Type B pancreatic cell (in vitro differentiated cells): ENCODE results near the gene PTPRB. TPM values are rescaled to one million over a fixed set of nuclear protein-coding genes. Genes with fewer than 3 reads are reported as not detected.

Source experiments
- DNase-seq: peaks from one replicate; pipeline ENCODE4 v3.0.0; 2021; ENCODE audit warnings: mixed read lengths; ENCODE audit not compliant: unreplicated experiment; ENCODE audit errors: extremely low spot score
- H3K27ac Mint-ChIP-seq: 2 replicates; pipeline ENCODE4 v1.8.0; 2021; ENCODE audit warnings: mild to moderate bottlenecking, mixed read lengths
- H3K27me3 Mint-ChIP-seq: 2 replicates; pipeline ENCODE4 v1.8.0; 2021; ENCODE audit warnings: mixed read lengths
- H3K36me3 Mint-ChIP-seq: 2 replicates; pipeline ENCODE4 v1.8.0; 2021; ENCODE audit warnings: mixed read lengths
- H3K4me1 Mint-ChIP-seq: one replicate; pipeline ENCODE4 v1.8.0; 2021; ENCODE audit warnings: mixed read lengths; ENCODE audit not compliant: unreplicated experiment
- H3K4me3 Mint-ChIP-seq: 2 replicates; pipeline ENCODE4 v1.8.0; 2021; ENCODE audit warnings: mild to moderate bottlenecking, mixed read lengths
- H3K9me3 Mint-ChIP-seq: 2 replicates; pipeline ENCODE4 v1.8.0; 2021; ENCODE audit warnings: mixed read lengths
- CTCF ChIP-seq: fragments of 200-600 bp; sonication (generic); conservative IDR thresholded peaks from 2 replicates; pipeline ENCODE4 v1.5.0; 2021; ENCODE audit warnings: antibody characterized with exemption, mild to moderate bottlenecking
- total RNA-seq: library from RNA; stranded (reverse); gene quantifications from 2 replicates; pipeline ENCODE4 v1.2.1, GENCODE V29; 2021; ENCODE audit warnings: low replicate concordance

Gene PTPRB
- total RNA-seq, 1 donor from 2014 or later, result 4.2 TPM

DNA sequence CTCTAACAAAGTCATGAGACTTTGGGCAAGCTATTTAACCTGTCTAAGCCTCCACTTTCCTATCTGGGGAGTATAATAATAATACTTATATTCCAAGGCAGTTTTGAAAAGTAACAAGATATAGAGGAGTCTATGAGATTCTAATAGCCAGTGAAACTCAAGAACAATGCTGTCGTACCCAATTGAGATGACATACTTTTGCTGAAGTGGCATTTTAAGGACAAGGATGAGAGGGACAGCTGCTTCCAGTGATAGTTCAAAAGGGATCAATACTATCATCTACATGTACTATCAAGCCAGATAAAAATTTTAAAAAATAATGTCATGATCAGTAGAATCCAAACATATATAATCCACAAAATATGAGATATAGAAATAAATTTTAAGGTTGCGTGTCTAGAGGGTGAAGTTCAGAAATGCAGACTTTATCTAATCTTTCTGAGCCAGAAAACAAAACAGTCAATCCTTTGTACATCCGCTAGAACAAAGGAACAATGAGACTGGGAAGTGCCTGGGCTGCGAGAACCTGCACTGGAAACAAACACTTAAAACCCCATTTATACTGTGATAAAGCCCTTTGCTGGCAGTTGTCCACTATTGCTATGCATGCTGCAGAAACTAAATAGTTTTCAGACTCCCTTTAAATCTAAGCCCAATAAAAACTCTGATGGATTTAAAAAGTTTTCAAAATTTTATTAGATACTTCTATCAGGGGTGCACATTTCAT, 38.6 kb downstream of the PTPRB start:
- TF ChIP-seq CTCF, result no peak
- Mint-ChIP-seq H3K27ac (no peak overlapping the region), H3K27me3 (peaks cover 9% of the 10 kb centered on the region), H3K4me3 (no peak overlapping the region), H3K4me1 (no peaks in the 10 kb centered on the region), H3K36me3 (no peaks in the 10 kb centered on the region), H3K9me3 (no peaks in the 10 kb centered on the region)
- DNase-seq, result no peak

DNA sequence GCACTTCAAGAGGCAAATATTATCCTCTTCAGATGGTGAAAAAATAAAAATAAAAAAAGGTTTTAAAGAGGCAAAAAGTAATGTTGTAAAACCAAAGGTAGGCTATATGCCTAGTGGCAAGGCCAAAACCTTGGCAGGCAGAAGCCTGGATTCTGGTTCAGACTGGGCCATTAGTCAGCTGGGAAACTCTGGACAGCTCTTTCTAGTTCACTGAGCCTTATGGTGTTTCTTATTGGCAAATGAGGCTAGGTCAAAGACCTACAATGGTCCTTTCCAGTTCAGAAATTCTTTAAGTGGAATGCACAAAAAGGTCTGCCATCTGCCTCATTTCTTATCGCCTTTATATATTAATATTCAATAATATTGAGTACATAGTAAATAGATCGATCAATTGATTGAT, 44.6 kb downstream of the PTPRB start:
- Mint-ChIP-seq H3K9me3 (no peaks in the 10 kb centered on the region), H3K27me3 (peaks cover 9% of the 10 kb centered on the region), H3K27ac (no peak overlapping the region), H3K4me1 (no peaks in the 10 kb centered on the region), H3K4me3 (no peak overlapping the region), H3K36me3 (no peaks in the 10 kb centered on the region)
- TF ChIP-seq CTCF, result no peak
- no peak for DNase-seq

GRCh38 chr12:70590549-70591226, 46.5 kb downstream of the PTPRB start:
- Mint-ChIP-seq H3K4me1 (no peaks in the 10 kb centered on the region), H3K27me3 (peaks cover 9% of the 10 kb centered on the region), H3K27ac (no peak overlapping the region), H3K36me3 (no peaks in the 10 kb centered on the region), H3K4me3 (no peak overlapping the region), H3K9me3 (no peaks in the 10 kb centered on the region)
- TF ChIP-seq CTCF, result no peak
- DNase-seq, result no peak

DNA sequence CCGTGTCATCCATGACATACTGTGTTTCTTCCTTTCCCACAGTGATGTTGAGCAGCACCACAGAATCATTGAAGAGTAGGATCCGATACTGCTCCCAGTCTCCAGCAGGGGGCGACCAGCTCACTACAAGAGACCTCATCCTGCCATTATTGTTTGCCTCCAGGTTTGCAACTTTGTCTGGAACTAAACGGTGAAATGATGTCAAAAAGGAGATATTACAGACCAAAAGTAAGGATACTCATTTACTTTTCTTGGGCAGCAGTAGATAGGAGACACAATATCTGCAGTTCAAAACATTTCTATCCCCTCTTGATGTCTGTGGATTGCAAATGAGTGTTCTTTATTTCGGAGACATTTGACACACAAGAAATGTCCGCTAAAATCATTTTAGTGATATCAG, 47.2 kb downstream of the PTPRB start:
- peak; percentile 88 for TF ChIP-seq CTCF
- peak; percentile 73 for DNase-seq
- H3K27ac Mint-ChIP-seq, result no peak overlapping the region
- H3K9me3 Mint-ChIP-seq, result no peaks in the 10 kb centered on the region
- H3K36me3 Mint-ChIP-seq, result no peaks in the 10 kb centered on the region
- H3K27me3 Mint-ChIP-seq, result peaks cover 8% of the 10 kb centered on the region
- no peak overlapping the region for H3K4me3 Mint-ChIP-seq
- no peaks in the 10 kb centered on the region for H3K4me1 Mint-ChIP-seq

- Mint-ChIP-seq H3K4me3 (no peak overlapping the region), H3K27ac (no peak overlapping the region), H3K4me1 (no peaks in the 10 kb centered on the region), H3K27me3 (no peaks in the 10 kb centered on the region), H3K36me3 (no peaks in the 10 kb centered on the region), H3K9me3 (no peaks in the 10 kb centered on the region)
- TF ChIP-seq CTCF, result no peak
- no peak for DNase-seq
Observed at GRCh38 chr12:70584332-70584731, 52.9 kb downstream of the PTPRB start.
